COLO829 (cell line): Measurements from ENCODE around the gene GPR4.

Experiments
- DNase-seq: peaks from one replicate; pipeline ENCODE4 v3.0.0; 2012; ENCODE audit warnings: low spot score

Gene GPR4

GRCh38 chr19:45587873-45588272, 14.1 kb downstream of the GPR4 start:
- no peak for DNase-seq

- DNase-seq: no peak
Observed at GRCh38 chr19:45585158-45585577, 16.8 kb downstream of the GPR4 start.

GRCh38 chr19:45584332-45585157, 17.5 kb downstream of the GPR4 start, which contains the start of gene OPA3:
TSS of gene OPA3 (minus strand) at chr19:45584802. CDS start at chr19:45584764, 38 bp downstream.
- peak; percentile 100 for DNase-seq

DNA sequence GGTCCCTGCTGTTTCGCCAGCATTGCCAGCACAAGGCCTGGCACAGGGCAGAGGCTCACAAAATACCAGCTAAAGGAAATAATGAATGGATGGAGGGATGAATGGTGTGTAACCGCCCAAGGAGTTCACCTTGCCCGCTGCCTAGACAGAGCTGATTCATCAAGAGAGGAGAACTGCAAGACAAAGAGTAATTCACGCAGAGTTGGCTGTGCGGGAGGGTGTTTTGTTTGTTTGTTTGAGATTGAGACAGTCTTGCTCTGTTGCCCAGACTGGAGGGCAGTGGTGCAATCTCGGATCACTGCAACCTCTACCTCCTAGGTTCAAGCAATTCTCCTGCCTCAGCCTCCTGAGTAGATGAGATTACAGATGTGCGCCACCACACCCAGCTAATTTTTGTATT, 20.4 kb downstream of the GPR4 start:
- DNase-seq: no peak

DNA sequence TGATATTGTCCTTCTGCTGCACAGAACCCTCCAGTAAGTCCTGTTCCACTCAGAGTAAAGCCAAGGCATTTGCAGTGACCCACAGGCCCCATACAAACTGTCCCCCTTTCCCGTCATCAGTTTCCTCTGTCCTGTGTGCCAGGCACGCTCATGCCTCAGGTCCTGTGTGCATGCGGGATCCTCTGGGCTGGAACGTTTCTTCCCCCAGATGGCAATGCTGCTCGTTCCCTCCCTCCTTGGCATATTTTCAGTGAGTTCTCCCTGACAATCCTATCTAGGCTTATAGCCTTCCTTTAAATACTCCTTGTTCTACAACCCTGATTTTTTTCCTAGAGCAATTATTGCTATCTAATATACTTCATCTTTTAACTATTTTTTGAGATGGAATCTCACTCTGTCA, 23.2 kb downstream of the GPR4 start:
- no peak for DNase-seq

GRCh38 chr19:45577111-45577905, 24.7 kb downstream of the GPR4 start:
- DNase-seq: peak; percentile 45

- DNase-seq: no peak
Observed at GRCh38 chr19:45576682-45577081, 25.3 kb downstream of the GPR4 start.

- no peak for DNase-seq
Observed at GRCh38 chr19:45575216-45575615, 26.8 kb downstream of the GPR4 start.

DNA sequence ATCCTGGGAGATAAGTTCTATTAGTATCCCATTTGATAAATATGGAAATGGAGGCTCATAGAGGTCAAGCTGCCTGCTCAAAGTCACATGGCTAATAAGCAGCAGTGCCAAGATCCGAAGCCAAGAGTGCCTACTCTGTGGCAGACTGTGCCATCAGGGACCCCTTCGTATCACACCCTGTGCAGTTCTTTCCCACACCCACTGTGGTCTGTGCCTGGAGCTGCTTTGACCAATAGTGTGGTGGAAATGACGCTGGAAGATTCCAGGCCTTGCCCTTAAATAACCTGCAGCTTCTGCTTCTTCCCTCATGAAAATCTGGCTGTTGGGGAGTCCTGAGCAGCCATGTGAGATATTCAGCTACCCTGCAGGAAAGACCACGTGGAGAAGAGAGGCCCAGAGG, 27.5 kb downstream of the GPR4 start:
- no peak for DNase-seq

DNA sequence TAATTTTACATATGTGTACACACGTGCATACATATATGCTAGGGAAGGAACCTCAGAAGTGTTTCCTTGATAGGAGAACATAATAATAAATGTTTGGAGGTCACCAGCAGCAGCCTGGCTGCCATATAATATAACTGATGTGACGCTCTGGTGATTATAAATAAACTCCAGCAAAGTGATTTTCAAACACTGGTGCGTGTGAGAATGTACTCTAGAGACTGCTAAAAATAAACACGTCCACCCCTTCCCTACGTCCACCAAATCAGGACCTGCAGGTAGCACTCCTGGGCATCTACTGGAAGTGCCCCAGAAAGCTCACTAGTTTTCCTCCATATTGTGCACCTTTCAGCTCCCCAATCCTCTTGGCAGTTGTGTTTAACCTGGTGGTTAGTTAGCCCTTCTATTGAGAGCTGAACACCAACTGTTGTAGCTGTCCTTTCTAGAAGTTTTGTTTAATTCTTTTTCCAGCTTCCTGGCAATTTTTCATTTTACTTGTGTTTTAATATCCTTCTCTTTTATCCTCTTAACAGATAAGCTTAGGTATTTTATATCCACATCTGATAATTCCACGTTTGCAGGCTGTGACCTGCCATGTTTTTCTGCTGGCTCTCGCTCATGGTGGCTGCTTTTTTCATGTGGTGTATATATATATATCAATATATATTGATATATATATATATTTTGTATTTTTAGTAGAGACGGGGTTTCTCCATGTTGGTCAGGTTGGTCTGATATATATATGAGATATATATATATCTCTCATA, 30.4 kb downstream of the GPR4 start:
- DNase-seq: no peak

DNA sequence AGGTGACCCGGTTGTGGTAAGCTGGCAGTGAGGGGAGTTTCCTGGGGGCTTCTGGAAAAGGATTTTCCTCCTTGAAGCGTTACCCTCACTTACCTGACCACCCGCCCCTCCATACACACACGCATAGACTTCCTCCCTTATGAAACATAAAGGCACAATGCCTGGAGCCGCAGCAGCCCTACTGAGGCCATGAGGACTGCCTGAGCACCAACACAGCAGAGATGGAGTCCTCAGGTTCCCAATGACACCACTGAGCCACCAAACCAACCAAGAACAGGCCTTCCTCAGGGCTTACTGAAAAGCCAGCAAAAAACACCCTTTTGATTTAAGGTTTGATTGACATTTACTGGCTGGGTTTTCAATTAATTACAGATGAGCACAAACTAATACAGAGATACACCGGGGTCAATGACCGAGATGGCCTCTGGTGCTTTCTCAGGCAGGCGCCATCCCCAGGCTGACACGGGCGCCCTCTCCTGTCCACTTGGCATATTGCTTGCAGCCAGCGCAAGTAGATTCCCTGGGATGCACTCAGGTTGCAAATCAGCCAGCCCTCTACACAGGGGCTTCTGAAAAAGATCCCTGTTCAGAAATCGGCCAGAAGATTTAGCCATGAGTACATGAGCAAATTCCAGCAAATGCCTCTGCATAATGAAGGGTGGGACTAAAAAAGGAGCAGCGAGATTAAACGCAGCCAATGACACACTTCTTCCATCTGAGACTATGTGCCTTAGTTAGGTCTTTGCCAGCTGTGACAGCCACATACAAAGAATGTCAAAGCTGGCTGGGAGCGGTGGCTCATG, 32.2 kb downstream of the GPR4 start:
- DNase-seq: peak; percentile 53

DNA sequence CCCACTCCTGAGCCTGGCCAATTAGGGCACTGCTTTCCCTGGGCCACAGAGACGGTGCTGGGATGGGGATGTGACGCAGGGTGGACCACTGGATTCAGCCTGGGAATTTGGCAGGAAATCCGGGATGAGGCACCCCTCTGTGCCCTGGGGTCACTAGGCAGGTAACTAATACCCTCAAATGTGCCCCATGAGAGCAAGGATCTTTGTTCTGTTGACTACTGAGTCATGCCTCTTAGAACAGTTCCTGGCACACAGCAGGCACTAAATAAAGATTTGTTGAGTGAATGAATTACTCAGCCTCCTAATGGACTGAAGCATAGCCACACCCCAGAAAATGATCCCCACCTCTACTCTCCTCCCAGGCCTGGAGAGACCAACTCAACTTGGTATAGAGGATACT, 33.3 kb downstream of the GPR4 start:
- no peak for DNase-seq

DNA sequence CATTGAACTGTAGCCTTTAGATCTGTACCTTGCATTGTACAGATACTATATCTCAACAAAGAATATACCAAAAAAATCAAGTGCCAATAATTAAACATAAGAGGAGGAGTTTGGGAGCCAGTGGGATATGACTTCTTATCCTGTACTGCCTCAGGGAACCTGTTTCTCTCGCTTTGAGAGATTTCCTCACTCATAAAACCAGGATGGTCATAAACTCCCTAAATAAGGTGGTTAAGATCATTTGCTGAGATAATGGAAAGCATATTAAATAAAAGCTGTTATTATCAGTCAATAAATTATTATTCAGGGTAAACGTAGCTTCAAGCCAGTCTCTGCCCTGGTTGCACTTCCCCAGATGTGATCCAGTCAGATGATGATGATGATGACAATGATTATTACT, 34.4 kb downstream of the GPR4 start:
- no peak for DNase-seq

- DNase-seq: no peak
Observed at GRCh38 chr19:45564131-45564780, 37.8 kb downstream of the GPR4 start.

DNA sequence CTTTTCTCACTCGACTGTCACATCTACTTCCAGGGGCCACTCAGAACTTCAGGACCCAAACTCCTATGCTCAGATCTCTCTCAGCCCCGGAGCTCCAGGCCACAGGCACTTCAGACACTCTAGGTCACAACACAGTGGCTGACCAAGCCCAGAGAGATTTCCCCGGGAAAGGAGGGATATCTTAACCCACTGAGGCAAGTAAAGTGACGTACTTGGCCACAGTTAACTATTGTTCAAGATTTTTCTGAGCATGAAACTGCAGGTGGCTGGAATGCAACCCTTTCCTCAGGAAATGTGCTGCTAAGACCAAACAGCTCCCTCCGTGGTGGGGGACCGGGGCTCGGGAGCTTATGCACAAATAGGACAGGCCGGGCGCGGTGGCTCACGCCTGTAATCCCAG, 41.3 kb downstream of the GPR4 start:
- DNase-seq: no peak

GRCh38 chr19:45560038-45560437, 42.0 kb downstream of the GPR4 start:
- no peak for DNase-seq

GRCh38 chr19:45558399-45558878, 43.6 kb downstream of the GPR4 start:
- peak; percentile 64 for DNase-seq

- DNase-seq: no peak
Observed at GRCh38 chr19:45556835-45557234, 45.2 kb downstream of the GPR4 start.

GRCh38 chr19:45554481-45554880, 47.5 kb downstream of the GPR4 start:
- DNase-seq: no peak

- DNase-seq: no peak
Observed at GRCh38 chr19:45553464-45553863, 48.5 kb downstream of the GPR4 start.
